Measurements from ENCODE around the gene TTI1. TPM values are rescaled to one million over a fixed set of nuclear protein-coding genes. Genes with fewer than 3 reads are reported as not detected.
A peak's percentile ranks its signal among the peaks of the same experiment; 100 is the strongest.

The TTI1 gene
- total RNA-seq, 1 experiment from 2014 or later: 37.4 TPM

- H2BK15ac ChIP-seq (ENCODE audit: low read depth, low read length): no peak overlapping the region
- H4K8ac ChIP-seq (replicated peaks; ENCODE audit: insufficient read length, low read depth, low read length): no peak overlapping the region
- no peak overlapping the region for H2AFZ ChIP-seq (ENCODE audit: low read length)
- H3K4me3 Mint-ChIP-seq: no peak overlapping the region
- peaks cover 0 to 5% of the 10 kb centered on the region in 2 experiments; a peak in 1 of 4 replicates for H3K4me1 Mint-ChIP-seq
- H3K4ac ChIP-seq (ENCODE audit: low read depth, low read length): no peak overlapping the region
- no peak overlapping the region for H3T11ph ChIP-seq (ENCODE audit: low read length)
- no peak for TF ChIP-seq CTCF (conservative IDR thresholded peaks at IDR 0.05)
- H3K27ac ChIP-seq (ENCODE audit: insufficient read length, low read depth, low read length): no peak overlapping the region
- H3K23ac ChIP-seq (ENCODE audit: insufficient read length, low read depth, low read length): no peak overlapping the region
- H3K27ac Mint-ChIP-seq: no peak overlapping the region; a peak in 1 of 7 replicates
- DNase-seq: peak; percentile 5
- no peaks in the 10 kb centered on the region for H3K79me2 ChIP-seq (ENCODE audit: insufficient read depth, low read length)
- no CpG with 5 or more reads among the region's 5 CpGs for WGBS (ENCODE audit: extremely low coverage, insufficient read length, low lambda C conversion rate)
- no peak overlapping the region for H2BK12ac ChIP-seq (ENCODE audit: insufficient read length, low read depth, low read length)
- no peak overlapping the region for H4K91ac ChIP-seq (ENCODE audit: insufficient read length, low read depth, low read length)
- no peak overlapping the region for H2BK5ac ChIP-seq (ENCODE audit: insufficient read length, low read length)
- no peak overlapping the region for H2BK20ac ChIP-seq (ENCODE audit: low read depth, low read length, poor library complexity, severe bottlenecking)
- H3K14ac ChIP-seq (ENCODE audit: insufficient read depth, low read length): no peak overlapping the region; the same call in 1 of the 2 replicates
- no peaks in the 10 kb centered on the region for H3K79me1 ChIP-seq (ENCODE audit: insufficient read depth, low read depth, low read length, poor library complexity, severe bottlenecking)
- H3K4me1 ChIP-seq (ENCODE audit: insufficient read depth, low read length): no peaks in the 10 kb centered on the region
- no peak overlapping the region for H3K18ac ChIP-seq (ENCODE audit: insufficient read length, low read depth, low read length)
- H3K9ac ChIP-seq (ENCODE audit: extremely low read depth, insufficient read length, low read length): no peak overlapping the region
- peaks cover 8 to 9% of the 10 kb centered on the region in 2 experiments; a peak in 4 of 5 replicates for H3K9me3 Mint-ChIP-seq
- no peak overlapping the region for H2AK5ac ChIP-seq (ENCODE audit: insufficient read length, low read length)
- H3K9me3 ChIP-seq (ENCODE audit: control insufficient read depth, low read depth, low read length): no peaks in the 10 kb centered on the region
- H4K5ac ChIP-seq (ENCODE audit: insufficient read length, low read depth, low read length): no peak overlapping the region
- H3K36me3 Mint-ChIP-seq (ENCODE audit: insufficient read depth in 1 of 3, low read depth in 3 of 3): peaks cover 0 to 7% (median 0%) of the 10 kb centered on the region in 3 experiments; a peak in 3 of 7 replicates
- no peak overlapping the region for H3K4me2 ChIP-seq (ENCODE audit: insufficient read depth, insufficient read length, low read length)
- H3K23me2 ChIP-seq (ENCODE audit: insufficient read length, low read depth, low read length, poor library complexity, severe bottlenecking): no peaks in the 10 kb centered on the region
- no peaks in the 10 kb centered on the region for H3K27me3 ChIP-seq (ENCODE audit: insufficient read depth, low read length)
- H3K27me3 Mint-ChIP-seq (ENCODE audit: low read depth): peaks cover 3% of the 10 kb centered on the region
- no peak overlapping the region for H3K56ac ChIP-seq (ENCODE audit: insufficient read length, low read depth, low read length)
- H4K20me1 ChIP-seq (ENCODE audit: control insufficient read depth, insufficient read depth, insufficient read length): no peaks in the 10 kb centered on the region
- H2BK120ac ChIP-seq (ENCODE audit: low read depth, low read length, poor library complexity, severe bottlenecking): no peak overlapping the region
Measured at GRCh38 chr20:37946946-37947345, 86.3 kb downstream of the TTI1 start.

Data from H9 (cell line).